NCI-H82 treated with DMSO at 0.1 percent for 48 hours (cell line): ENCODE measurements around the gene RASA3.
"Not testable (repeated sequence)": the region's sequence is repeated elsewhere in the genome, so short reads cannot be mapped to it uniquely, and the experiment has no call there.

Source experiments
- DNase-seq: peaks from one replicate; lab custom pipeline; 2025; ENCODE audit not compliant: unreplicated experiment; lab: John Stamatoyannopoulos, UW

Gene RASA3

GRCh38 chr13:114143806-114144605 lies 11.6 kb upstream of the RASA3 start:
- no peak for DNase-seq

GRCh38 chr13:114142640-114143490 lies 10.4 kb upstream of the RASA3 start:
- DNase-seq = no peak

- no peak for DNase-seq
These were observed 9.7 kb upstream of the RASA3 start for GRCh38 chr13:114142137-114142550.

GRCh38 chr13:114141261-114141996 lies 9.0 kb upstream of the RASA3 start:
- DNase-seq = no peak

- no peak for DNase-seq
These were observed 8.5 kb upstream of the RASA3 start for GRCh38 chr13:114140906-114141250.

GRCh38 chr13:114140131-114140905 lies 7.9 kb upstream of the RASA3 start:
- DNase-seq = no peak

GRCh38 chr13:114136576-114136975 lies 4.2 kb upstream of the RASA3 start:
- no peak for DNase-seq

GRCh38 chr13:114135731-114136171 lies 3.3 kb upstream of the RASA3 start:
- no peak for DNase-seq

GRCh38 chr13:114134944-114135610 lies 2.7 kb upstream of the RASA3 start:
- DNase-seq = no peak

- DNase-seq = no peak
These were observed 1.9 kb upstream of the RASA3 start for GRCh38 chr13:114134111-114134943.

- DNase-seq = not testable (repeated sequence)
These were observed 1.1 kb upstream of the RASA3 start for GRCh38 chr13:114133552-114133951.

GRCh38 chr13:114133126-114133525 lies 703 bp upstream of the RASA3 start:
- DNase-seq = not testable (repeated sequence)

GRCh38 chr13:114131583-114132418 lies 622 bp downstream of the RASA3 start:
- no peak for DNase-seq

- DNase-seq = no peak
These were observed 1.4 kb downstream of the RASA3 start for GRCh38 chr13:114130837-114131582.

- no peak for DNase-seq
These were observed 2.1 kb downstream of the RASA3 start for GRCh38 chr13:114130131-114130836.

GRCh38 chr13:114129649-114130062 lies 2.8 kb downstream of the RASA3 start:
- DNase-seq = no peak
